Measurements from ENCODE around the gene SLC6A7. TPM values are rescaled to one million over a fixed set of nuclear protein-coding genes. Genes with fewer than 3 reads are reported as not detected.

The SLC6A7 gene
- total RNA-seq, 4 donors from 2014 or later = not detected

GRCh38 chr5:150235500-150235854 lies 45.6 kb downstream of the SLC6A7 start:
- H3K27ac ChIP-seq = no peak overlapping the region
- no peaks in the 10 kb centered on the region for H3K4me1 ChIP-seq
- no peak overlapping the region for H3K4me3 ChIP-seq
- no peaks in the 10 kb centered on the region for H3K9me3 ChIP-seq
- H3K27me3 ChIP-seq = no peaks in the 10 kb centered on the region
- TF ChIP-seq EP300 (IDR thresholded peaks at IDR 0.05) = no peak
- TF ChIP-seq POLR2A (IDR thresholded peaks at IDR 0.05) = no peak
- no peak for TF ChIP-seq CTCF (IDR thresholded peaks at IDR 0.05)
- no peak for DNase-seq (ENCODE audit: low spot score in 2 of 2)
- 83 to 86% methylated on average over 5 of the region's 5 CpGs for WGBS, 2 donors
- no peaks in the 10 kb centered on the region for H3K36me3 ChIP-seq

- no peaks in the 10 kb centered on the region for H3K36me3 ChIP-seq
- H3K4me3 ChIP-seq = no peak overlapping the region
- DNase-seq (ENCODE audit: low spot score in 2 of 2) = no peak
- 72 to 78% methylated on average over 2 of the region's 2 CpGs for WGBS, 2 donors
- H3K9me3 ChIP-seq = no peaks in the 10 kb centered on the region
- no peaks in the 10 kb centered on the region for H3K27me3 ChIP-seq
- no peak for TF ChIP-seq EP300 (IDR thresholded peaks at IDR 0.05)
- no peak for TF ChIP-seq CTCF (IDR thresholded peaks at IDR 0.05)
- TF ChIP-seq POLR2A (IDR thresholded peaks at IDR 0.05) = no peak
- H3K27ac ChIP-seq = no peak overlapping the region
- H3K4me1 ChIP-seq = no peaks in the 10 kb centered on the region
Observed at GRCh38 chr5:150236313-150236712, 46.5 kb downstream of the SLC6A7 start.

GRCh38 chr5:150236981-150237754 lies 47.3 kb downstream of the SLC6A7 start:
- no peaks in the 10 kb centered on the region for H3K9me3 ChIP-seq
- H3K4me3 ChIP-seq = no peak overlapping the region
- H3K4me1 ChIP-seq = no peaks in the 10 kb centered on the region

GRCh38 chr5:150238646-150239045 lies 48.8 kb downstream of the SLC6A7 start:
- no peaks in the 10 kb centered on the region for H3K9me3 ChIP-seq
- WGBS, 2 donors = 88 to 95% methylated on average over 6 to 10 of the region's 10 CpGs
- no peaks in the 10 kb centered on the region for H3K36me3 ChIP-seq
- no peaks in the 10 kb centered on the region for H3K27me3 ChIP-seq
- DNase-seq (ENCODE audit: low spot score in 2 of 2) = no peak
- H3K27ac ChIP-seq = no peak overlapping the region
- H3K4me3 ChIP-seq = no peak overlapping the region
- TF ChIP-seq CTCF (IDR thresholded peaks at IDR 0.05) (no peak), EP300 (IDR thresholded peaks at IDR 0.05) (no peak)
- no peaks in the 10 kb centered on the region for H3K4me1 ChIP-seq

More at GRCh38 chr5:150236981-150237754, 47.3 kb downstream of the SLC6A7 start:
- H3K27me3 ChIP-seq = no peaks in the 10 kb centered on the region
- no peak overlapping the region for H3K27ac ChIP-seq
- no peaks in the 10 kb centered on the region for H3K36me3 ChIP-seq
- WGBS, 2 donors = 79 to 81% methylated on average over 15 of the region's 15 CpGs
- DNase-seq (ENCODE audit: low spot score in 2 of 2) = no peak
- TF ChIP-seq POLR2A (IDR thresholded peaks at IDR 0.05) (no peak), EP300 (IDR thresholded peaks at IDR 0.05) (no peak), CTCF (IDR thresholded peaks at IDR 0.05) (no peak)

- Histone ChIP-seq H3K27me3 (no peaks in the 10 kb centered on the region), H3K9me3 (no peaks in the 10 kb centered on the region), H3K27ac (no peak overlapping the region), H3K4me3 (no peak overlapping the region), H3K4me1 (peaks cover 0 to 5% (median 0%) of the 10 kb centered on the region in 4 donors), H3K36me3 (no peaks in the 10 kb centered on the region)
- WGBS, 2 donors = 92 to 93% methylated on average over 18 to 21 of the region's 21 CpGs
- TF ChIP-seq CTCF (IDR thresholded peaks at IDR 0.05) = no peak
- no peak for TF ChIP-seq EP300 (IDR thresholded peaks at IDR 0.05)
- TF ChIP-seq POLR2A (IDR thresholded peaks at IDR 0.05) = no peak
- DNase-seq (ENCODE audit: low spot score in 2 of 2) = no peak
Observed at GRCh38 chr5:150239099-150239793, 49.4 kb downstream of the SLC6A7 start.

Data from tibial nerve (tissue), 4 donors.